ENCODE results near the gene RBM24.

The RBM24 gene

DNA sequence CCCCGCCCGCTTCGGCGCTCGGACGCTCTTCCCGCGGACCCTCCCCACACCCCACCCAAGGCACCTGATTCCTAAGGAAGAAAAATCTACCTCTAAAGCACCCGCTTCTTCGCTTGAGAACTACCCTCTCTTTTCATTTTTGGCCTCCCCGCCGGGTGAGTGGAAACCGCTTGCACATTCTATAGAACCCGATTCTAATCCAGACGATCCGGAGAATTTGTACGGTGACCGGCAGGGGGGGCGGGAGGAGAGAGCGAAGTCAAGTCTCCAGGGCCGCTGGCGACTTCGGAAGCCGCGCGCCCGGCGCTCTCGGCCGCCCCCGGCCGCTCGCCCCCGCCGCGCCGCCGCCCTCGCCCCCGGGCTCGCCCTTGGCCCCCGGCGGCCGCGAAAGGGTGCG, at the start of gene RBM24:
RBM24 (plus strand) TSS at position 262 of the 397 bp plus-strand sequence. CDS start 221 bp downstream, outside the sequence.
- peak; percentile 31 for DNase-seq

DNA sequence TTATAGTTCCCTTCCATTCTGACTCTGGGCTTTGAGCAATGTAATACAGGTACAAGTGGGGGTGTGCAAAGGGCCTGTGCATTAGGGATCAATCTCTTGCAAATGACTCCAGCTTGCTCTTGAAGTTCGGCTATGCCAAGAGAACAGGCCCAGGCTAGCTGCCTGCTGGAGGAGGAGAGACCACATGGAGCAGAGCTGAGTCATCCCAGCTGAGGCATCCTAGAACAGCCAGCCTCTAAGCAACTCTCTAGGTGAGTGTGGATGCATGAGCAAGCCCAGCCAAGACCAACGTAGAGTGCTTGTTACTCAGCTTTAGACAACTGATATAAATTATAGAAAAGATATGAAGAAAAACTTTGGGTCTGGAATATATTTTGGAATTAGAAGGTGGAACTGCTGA, 47.6 kb upstream of the RBM24 start:
- no peak for DNase-seq

DNA sequence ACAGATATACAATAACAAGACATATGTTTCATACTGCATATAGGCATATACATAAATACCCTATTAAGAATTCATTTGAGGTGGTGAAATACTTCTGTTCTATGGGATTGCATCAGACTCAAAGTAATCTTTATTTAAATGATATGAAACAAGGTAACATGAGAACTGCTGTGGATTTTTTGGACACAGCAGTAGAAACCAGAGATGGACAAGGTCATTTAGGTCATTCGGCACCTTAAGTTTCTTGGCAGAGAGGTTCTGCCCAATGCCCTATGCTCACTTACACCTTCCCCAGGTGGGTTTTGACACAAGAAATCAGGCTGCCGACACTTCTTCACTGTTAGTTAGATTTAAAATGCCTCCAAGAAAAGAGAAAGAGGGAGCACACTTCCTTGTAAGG, 43.9 kb upstream of the RBM24 start:
- DNase-seq, result no peak

DNA sequence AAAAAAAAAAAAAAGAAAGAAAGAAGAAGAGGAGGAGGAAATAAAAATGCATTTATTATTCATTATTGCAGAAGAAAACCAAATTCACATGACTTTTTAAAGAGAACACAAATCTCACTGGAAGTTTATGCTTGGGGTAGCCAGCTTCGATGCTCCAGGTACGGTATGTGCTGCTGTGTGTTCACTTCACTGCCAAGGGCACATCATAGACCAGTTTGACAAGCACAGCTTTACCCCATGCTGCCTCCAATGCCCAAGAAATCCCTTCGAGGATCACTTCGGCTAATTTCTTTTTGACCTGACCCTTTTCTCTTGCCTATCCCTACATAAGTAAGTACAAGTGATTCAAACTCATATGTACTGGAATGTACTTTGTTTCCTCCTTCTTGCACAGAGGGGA, 41.9 kb upstream of the RBM24 start:
- DNase-seq, result no peak

DNA sequence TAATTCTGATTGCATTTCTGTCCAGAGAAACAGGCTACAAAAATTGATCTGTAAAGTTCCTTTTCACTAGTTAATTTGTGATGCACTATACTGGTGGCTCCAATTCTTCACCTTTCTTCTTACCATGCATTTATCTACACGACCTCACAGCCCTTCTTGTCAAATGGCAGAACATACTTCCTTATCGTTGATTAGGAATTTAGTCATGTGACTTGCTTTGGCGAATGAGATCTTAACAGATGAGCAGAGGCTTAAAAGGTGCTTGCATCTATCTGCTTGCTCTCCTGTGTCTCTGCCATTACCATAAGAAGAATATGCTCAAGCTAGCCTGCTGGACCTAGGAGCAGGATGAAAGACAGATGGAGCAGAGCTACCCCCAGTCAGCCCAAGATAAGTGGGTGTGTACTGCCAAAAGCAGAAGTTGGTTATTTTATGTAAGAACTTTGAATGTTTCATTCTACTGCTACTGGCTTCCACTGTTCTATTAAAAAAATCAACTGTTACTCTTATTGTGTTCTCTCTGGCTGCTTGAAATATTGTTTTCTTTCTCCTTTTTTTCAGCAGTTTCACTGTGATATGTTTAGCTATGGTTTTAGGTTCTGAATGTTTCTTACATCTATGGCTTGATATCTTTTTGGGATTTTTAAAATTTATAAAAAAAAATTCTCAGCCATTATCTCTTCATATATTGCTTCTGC, 40.2 kb upstream of the RBM24 start:
- DNase-seq, result no peak

DNA sequence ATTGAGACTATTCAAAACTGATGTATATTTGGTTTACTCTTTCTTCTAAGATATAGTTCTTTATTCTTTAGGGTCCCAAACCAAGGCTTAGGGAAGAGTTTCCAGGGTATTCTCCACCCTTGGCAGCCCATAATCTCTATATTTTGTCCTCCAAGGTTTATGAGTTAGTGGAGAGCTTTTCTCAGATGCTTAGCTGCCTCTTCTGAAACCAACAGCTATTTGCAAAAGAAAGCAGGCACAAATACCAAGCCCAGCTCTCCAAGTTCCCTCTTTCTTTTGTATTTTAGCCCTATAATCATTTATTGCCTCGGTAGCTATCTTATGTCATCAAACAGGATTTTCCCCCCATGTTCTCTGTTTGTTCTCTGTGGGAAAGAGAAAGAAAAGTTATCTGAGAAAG, 39.1 kb upstream of the RBM24 start:
- DNase-seq, result no peak

DNA sequence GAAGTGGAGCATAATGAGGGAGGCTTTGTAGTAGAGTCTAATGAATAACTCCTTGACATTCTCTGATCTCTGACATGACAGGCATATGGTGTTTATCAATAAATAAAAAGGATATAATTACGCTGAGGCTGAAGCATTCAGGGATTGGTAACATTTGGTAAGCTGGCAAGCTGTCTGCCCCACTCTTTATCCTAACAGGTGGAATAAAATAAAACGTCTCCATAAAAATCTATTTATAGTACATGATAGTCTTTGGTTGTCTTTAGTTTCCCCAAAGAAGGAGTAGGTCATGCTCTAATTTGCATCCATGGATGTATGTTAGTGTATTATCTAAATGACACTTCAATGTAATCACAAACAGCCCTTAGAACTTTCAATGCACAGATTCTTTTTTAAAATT, 30.9 kb upstream of the RBM24 start:
- peak; percentile 29 for DNase-seq

DNA sequence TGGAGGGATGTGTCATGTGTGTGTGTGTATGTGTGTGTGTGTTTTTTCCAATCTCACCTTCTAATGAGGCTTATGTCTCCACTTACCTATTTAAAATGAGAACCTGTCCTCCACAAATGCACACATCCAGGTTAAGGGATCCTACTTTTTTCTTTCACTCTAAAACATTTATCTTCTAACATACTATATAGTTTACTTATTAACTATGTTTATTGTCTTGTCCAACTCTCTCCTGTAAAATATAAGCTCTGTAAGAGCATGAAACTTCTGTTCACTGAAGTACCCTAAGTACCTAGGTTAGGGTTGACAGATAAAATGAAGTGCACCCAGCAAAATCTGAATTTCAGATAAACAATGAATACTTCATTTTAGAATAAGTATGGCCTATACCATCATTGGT, 29.2 kb upstream of the RBM24 start:
- no peak for DNase-seq

DNA sequence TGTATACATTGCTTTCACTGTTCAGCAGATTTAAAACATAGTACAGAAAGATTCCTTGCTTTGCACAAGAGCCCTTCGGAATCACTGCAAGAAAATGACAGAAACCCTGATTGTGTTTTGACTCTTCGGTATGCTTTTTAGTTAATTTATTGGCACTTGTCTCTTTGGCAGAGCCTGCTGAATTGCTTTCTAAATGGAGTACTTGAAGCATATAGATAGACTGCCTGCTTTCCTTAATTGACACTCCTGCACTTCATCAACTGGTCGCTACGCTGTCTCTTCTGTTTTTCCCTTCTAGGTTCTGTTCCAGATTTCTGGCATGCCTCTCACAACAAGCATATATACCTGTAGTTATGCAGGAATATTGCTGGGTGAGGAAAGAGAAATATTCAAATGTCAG, 22.4 kb upstream of the RBM24 start:
- no peak for DNase-seq

DNA sequence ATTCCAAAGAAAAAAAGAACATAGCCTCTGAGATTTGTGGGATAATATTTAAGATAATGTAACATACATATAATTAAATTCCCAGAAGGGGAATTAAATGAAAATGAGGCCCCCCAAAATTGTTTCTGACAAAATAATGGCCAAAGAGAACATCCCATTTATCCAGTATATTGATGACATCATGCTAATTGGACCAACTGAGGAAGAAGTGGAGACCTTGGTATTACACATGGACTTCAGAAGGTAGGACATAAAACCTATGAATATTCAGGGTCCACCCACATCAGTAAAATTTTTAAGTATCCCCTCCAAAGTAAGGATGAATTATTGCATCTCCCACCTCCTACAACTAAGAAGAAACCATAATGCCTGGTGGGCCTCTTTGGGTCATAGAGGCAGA, 15.6 kb upstream of the RBM24 start:
- DNase-seq, result no peak

DNA sequence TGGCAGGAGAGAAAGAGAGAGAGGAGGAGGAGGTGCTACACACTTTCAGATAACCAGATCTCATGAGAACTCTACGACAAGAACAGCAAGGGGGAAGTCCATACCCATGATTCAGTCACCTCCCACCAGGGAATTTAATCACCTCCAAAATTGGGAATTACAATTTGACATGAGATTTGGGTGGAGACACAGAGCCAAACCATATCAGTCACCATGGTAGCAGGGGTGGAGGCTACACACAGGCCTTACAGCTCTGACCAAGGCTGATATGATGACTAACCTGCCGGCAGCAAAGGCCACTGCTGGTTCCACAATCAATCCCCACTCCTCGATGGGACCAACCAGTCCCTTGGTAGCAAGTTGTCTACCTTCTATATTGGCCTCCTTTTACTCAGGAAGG, 13.6 kb upstream of the RBM24 start:
- DNase-seq, result no peak

DNA sequence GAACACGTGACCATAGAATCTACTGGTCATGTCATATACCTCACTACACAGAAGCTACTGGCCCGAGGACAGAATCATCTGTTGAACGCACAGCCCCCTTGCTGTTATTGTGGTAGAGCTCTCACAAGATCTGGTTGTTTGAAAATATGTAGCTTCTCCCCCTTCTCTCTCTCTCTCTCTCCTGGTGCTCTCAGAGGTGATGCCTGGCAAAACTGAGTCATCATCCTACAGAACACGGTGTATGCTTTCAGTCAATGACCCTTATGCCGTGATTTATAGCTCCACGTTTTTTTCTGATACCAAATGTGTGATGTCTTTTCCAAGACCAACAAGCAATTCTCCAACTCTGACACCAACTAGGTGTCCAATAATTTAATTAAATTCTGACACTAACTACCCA, 13.0 kb upstream of the RBM24 start:
- DNase-seq, result no peak

DNA sequence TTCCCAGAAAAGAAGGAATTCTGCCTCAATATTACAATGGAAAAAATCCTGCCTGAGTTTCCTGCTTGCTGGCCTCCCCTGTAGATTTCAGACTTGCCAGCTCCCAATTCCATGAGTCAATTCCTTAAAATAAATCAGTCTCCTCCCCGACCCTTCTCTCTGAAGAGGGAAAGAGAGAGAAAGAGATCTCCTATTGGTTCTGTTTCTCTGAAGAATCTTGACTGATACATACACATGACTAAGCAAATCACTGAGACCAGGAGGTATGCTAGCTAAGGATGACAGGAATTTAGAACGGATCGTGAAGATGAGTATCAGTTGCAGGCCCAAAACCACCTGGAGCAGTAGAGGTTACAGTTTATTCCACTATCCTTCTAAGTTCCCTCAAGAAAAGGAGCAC, 11.3 kb upstream of the RBM24 start:
- no peak for DNase-seq

DNA sequence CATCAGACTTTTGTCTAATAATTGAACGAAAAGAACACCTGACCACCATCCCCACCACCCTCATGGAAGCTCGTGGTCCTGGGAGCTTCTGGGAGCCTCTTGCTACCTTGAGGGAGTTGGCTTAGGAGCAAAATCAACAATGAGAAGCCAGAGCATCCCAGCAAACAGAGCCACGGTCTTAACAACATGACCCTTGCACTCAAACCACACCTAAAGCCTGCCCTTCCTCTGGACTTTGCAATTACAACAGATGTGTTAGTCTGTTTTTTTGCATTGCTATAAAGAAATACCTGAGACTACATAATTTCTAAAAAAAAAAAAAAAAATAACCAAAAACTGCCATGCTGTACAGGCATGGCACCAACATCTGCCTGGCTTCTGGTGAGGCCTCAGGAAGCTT, 9.5 kb upstream of the RBM24 start:
- no peak for DNase-seq

DNA sequence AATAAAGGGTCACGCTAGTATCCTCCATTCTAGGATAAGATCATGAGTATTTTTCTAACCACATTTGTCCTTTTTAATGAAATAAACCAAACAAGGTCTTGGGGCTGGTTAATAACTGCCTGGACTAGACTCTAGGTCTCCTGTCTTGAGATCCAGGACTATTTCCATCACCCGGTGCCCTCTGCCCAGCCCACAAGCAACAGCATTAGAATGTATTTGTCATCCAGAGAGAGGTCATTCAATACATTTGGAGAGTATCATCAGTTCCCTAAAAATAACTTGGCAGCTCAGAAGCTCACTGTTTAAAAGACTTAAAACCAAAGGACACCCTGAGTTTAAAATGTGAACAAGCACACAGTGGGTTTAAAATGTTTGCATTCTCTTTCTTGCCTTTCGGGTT, 4.4 kb upstream of the RBM24 start:
- DNase-seq, result no peak

DNA sequence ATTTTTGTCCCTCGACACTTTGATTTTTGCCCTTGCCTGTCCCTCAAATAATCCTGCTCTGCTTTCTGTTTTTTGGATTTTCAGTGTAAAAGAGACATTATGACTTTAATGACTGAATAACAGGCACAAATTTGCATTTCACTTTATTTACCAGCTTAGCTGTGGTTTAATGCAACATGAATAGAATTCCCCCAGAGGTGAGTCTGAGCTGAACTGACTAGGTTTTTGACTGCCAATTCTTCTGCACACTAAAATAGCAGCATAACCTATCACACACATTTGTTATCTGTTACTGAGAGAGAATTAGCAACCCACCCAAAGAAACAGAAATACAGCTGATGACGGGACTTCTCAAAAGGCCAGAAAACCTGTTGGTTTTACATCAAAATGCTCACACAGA, 3.9 kb upstream of the RBM24 start:
- no peak for DNase-seq

DNA sequence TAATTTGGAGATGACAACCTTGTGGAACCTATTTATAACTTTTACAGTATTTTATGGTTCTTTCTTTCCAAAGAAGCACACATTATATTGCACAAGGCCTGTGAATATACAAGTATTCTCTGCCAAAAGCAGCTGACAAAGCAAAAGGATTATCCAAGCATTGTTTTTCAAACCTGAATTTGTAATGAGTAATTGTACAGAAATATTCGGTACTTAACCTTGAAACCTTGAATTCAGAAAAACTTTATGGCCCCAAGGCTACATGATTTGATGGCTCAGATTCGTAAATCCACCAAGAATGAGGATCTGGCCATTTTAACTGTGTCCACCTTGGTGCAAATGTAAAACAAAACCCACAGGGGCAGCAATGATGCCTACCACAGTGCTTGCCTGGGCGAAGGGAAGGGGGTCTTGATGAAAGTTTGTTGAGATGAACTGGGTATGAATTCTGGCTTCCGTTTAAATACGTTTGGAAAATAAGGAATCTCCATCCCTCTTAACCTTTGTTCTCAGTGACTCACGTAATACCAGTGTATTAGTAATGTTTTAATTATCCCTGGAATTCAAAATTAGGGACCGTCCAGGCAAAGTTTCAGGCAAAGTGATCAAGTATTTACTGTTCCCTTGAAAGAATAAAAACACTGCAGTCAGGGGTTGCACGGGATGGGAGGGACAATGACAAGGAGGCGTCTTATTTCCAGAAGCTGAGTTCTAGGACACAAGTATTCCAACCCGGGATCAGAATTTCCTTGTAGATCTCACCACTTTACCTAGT, 2.7 kb upstream of the RBM24 start:
- DNase-seq, result no peak

DNA sequence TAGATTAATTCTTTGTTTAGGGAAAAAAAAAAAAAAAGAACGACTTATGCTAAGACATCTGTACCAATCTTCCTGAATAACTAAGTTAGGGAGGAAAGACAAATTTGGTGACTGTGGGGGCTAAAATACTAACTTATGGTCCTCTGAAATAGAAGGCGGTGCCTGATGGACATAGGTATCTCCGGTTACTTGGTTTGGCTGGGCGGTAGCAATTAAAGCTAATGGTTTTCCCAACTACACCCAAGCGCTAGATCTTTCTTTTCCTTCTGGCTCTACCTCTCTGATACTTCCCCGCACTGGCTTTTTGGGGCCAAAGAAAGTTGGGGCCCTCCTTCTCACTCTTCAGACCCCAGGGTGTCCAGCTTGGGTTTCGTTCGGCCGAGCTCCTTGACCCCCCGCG, 1.0 kb upstream of the RBM24 start:
- no peak for DNase-seq

DNA sequence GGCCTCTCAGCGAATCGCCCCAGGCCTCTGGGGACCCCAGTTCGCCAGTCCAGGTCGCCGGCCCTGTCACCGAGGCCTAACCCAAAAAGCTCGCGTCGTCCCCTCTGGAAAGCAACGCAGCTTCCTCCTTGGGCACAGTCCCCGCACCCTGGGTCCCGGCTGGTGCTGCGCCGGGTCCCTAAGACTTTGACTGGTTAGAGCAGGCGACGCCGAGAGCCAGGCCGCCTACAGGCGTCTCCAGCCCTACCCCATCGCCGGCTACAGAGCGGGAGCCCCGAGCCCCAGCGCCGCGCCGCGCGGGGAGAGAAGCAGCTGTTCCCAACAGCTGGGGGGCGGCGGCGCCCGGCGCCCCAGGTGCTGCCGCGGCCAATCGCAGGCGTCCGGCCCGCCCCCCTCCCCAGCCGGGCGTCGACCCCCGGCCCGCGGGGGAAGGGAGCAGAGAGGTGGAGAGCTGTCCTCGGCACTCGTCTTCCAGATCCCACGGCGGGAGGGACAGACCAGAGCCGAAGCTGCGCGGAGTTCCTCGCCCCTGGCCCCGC, 540 bp upstream of the RBM24 start:
- no peak for DNase-seq

DNA sequence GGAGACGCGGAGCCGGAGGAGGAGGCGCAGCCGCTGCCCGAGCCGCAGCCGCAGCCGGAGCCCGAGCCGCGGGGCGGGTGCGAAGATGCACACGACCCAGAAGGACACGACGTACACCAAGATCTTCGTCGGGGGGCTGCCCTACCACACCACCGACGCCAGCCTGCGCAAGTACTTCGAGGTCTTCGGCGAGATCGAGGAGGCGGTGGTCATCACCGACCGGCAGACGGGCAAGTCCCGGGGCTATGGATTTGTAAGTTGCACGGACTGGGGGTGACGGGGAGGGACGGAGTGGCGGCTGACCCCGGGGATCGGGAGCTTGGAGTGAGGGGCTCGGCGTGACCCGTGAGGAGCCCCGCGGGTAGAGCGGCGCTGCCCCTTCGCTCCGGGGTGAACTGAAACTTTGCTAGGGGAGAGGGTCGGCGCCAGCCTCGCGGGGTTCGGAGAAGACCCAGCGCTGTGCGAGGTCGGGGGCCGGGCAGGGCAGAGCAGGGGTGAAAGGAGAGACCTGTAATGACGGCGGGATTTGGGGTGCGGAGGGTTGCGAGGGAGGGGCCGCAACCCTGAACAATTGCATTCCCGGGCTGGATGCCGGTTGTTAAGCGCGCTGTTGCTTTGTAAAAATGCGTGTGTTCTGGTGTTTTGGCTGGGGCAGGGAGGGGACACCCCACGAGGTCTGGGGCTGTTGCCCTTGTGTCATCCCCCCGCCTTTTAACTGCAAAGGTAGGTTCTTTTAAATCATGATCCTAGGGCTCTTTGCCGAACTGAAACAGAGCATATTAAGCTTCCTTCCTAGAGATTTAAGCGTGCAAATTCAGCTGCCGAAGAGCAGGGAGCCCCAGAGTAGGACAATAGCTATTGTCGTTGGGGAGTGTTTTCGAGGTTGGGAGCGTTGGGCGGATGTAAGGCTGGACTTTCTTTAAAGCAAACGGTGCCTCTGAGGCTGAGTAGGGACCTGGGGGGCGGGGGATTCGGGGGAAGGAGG, 628 bp downstream of the RBM24 start:
- DNase-seq, result no peak

DNA sequence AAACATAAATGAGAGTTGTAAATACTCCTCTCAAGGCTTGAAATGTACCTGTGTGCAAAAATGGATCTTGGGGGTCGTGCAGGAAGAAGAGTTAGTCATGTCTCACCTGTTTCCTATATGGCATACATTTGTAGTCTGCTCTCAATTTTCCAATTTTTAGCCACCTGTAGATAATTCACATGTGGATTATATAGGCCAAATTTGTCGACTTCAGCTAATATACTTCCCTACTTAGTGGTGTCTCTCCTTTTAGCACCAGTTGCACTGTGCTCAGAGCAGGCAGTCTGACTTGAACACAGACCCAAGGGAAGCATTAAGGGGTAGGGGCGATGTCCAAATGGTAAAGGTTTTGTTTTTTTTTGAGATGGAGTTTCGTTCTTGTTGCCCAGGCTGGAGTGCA, 1.9 kb downstream of the RBM24 start:
- DNase-seq, result no peak

DNA sequence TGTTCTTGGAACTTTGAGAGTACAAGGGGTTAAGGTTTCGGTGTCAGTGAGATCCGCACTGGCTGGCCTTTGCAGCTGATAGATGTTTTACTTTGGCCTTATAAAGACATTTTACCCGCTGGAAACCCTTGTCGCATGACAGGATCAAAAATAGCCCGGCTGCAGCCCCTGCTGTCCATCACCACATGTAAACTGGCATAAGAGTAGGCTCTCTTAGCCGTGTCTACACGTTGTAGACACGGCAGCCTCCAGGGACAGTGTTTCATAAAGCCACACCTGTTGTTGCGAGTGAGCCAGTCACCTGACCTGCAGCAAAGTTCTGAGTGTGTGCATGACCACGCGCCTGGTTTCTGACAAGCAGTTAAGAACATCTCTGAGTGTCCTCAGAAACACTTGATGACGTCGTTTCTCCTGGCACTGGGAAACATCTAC, 8.5 kb downstream of the RBM24 start:
- DNase-seq, result no peak

DNA sequence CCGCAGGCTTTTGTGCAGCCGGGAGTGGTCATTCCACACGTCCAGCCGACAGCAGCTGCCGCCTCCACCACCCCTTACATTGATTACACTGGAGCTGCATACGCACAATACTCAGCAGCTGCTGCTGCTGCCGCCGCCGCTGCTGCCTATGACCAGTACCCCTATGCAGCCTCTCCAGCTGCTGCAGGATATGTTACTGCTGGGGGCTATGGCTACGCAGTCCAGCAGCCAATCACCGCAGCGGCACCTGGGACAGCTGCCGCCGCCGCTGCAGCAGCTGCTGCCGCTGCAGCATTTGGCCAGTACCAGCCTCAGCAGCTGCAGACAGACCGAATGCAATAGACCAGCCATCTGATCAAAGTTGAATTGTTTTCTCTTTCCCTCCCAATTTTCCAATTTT, 10.6 kb downstream of the RBM24 start:
- no peak for DNase-seq

Data from NCI-H1694 (cell line).